ENCODE results near the gene ZMYND8.
A peak's percentile ranks its signal among the peaks of the same experiment; 100 is the strongest.
"Not testable (repeated sequence)": the region's sequence is repeated elsewhere in the genome, so short reads cannot be mapped to it uniquely, and the experiment has no call there.

Gene ZMYND8

GRCh38 chr20:47356526-47357295, at the start of gene ZMYND8:
Gene ZMYND8 (minus strand): TSS chr20:47356699. CDS start chr20:47356670, 29 bp downstream.
- DNase-seq (ENCODE audit: low read depth in 2 of 2, low spot score in 1 of 2) = peak; percentile 82 to 97

DNA sequence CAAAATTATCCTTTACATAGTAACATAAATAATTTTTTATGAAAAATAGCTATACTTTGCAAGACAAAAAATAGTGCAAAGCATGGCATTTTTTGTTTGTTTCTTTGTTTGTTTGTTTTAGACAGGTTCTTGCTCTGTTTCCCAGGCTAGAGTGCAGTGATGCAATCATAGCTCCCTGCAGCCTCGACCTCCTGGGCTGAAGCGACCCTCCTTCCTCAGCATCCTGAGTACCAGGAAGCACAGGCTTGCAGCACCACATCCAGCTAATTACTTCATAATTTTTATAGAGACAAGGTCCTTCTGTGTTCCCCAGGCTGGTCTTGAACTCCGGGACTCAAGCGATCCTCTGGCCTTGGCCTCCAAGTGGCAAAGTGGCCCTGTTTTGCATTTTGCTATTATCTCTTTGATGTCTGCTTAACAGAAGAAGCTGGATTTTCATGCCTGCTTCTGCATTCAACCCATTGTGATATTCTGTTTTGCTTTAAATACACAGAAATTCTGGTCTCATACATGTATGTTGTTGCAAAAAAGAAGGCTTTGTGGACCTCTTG, 49.4 kb upstream of the ZMYND8 start:
- no peak for DNase-seq (ENCODE audit: low read depth in 2 of 2, low spot score in 1 of 2)

GRCh38 chr20:47400685-47401084, 44.2 kb upstream of the ZMYND8 start:
- no peak for DNase-seq (ENCODE audit: low read depth in 2 of 2, low spot score in 1 of 2)

- no peak for DNase-seq (ENCODE audit: low read depth in 2 of 2, low spot score in 1 of 2)
Measured at GRCh38 chr20:47397652-47398301, 41.3 kb upstream of the ZMYND8 start.

DNA sequence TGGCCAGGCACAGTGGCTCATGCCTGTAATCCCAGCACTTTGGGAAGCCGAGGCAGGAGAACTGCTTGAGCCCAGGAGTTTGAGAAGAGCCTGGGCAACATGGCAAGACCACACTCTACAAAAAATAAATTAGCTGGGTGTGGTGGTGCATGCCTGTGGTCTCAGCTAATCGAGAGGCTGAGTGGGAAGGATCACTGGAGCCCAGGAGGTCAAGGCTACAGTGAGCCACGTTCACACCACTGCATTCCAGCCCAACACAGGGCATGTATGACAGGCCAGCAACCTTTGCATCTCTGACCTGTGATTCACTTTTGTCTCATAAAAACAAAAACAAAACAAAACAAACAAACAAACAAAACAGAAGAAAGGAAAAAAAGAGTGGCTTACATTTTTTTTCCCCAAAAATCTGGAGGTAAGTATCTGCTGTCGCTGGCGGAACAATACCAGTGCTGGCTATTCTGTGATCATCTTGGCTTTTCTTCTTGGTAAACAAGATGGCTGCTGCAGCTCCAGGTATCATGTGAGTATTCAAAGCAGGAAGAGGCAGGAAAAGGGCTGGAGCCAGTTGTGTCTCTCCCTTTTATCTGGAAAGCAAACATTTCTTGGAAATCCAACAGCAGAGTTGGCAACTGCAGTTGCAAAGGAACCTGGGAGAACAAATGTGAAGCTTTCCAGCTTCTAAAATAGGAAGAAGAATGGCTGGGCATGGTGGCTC, 40.4 kb upstream of the ZMYND8 start:
- no peak for DNase-seq (ENCODE audit: low read depth in 2 of 2, low spot score in 1 of 2)

DNA sequence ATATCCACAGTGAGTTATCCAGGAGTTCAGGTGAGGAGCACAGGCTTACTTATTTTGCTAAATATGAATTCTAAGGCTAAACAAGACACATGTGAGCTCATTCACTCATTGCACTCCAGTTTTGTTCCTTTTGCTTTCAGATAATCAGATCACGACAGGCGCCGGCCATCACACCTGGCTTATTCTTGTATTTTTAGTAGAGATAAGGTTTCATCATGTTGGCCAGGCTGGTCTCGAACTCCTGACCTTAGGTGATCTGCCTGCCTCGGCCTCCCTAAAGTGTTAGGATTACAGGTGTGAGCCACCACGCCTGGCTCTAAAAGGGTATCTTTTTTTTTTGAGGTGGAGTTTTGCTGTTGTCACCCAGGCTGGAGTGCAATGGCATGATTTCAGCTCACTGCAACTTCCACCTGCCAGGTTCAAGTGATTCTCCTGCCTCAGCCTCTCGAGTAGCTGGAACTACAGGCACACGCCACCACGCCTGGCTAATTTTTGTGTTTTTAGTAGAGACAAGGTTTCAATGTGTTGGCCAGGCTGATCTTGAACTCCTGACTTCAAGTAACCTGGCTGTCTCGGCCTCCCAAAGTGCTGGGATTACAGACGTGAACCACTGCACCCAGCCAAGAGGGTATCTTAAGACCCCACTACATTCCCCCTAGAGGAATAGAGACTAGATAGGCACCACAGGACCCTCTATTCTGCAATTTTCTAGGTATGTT, 37.5 kb upstream of the ZMYND8 start:
- not testable (repeated sequence) for DNase-seq (ENCODE audit: low read depth in 2 of 2, low spot score in 1 of 2)

DNA sequence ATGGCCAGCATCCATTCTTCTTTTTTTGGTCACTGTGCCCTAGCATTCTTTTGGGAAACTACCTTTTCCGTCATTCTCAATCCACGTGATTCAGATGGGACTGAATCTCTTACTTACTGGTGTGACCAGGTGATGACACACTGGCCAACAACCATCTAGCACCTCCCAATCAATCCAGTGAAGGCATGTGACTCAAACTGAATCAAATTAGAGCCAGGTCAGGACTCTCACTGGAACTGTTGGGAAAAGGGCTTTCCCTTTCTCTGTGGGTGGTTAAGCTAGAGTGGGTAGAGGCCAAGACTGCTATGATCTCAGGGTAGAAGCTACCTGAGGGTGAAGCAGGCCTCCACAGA, 36.2 kb upstream of the ZMYND8 start:
- no peak for DNase-seq (ENCODE audit: low read depth in 2 of 2, low spot score in 1 of 2)

GRCh38 chr20:47392015-47392720, 35.7 kb upstream of the ZMYND8 start:
- no peak for DNase-seq (ENCODE audit: low read depth in 2 of 2, low spot score in 1 of 2)

DNA sequence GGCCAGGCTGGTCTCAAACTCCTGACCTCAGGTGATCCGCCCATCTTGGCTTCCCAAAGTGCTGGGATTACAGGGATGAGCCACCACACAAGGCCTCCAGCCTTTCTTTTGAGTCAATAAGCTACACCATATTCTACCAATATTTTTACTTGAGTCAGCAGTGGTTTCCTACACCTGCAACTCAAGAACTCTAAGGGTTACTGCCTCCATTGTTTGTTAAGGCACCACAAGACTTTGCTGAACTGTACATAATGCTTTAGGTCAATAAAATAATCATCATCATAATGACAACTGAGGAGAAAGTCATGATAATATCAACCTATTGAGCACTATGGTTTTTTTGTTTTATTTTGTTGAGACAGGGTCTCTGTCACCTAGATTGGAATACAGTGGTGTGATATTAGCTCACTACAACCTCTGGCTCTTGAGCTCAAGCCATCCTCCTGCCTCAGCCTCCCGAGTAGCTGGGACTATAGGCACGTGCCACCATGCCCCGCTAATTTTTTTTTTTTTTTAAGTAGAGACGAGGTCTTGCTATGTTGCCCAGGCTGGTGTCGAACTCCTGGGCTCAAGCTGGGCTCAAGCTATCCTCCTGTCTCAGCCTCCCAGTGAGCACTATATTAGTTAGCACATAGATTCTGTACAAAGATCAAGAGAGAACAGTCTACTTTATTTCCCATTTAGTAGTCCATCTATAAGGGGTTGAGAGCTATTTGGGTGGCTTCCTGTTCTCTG, 34.9 kb upstream of the ZMYND8 start:
- no peak for DNase-seq (ENCODE audit: low read depth in 2 of 2, low spot score in 1 of 2)

- DNase-seq (ENCODE audit: low read depth in 2 of 2, low spot score in 1 of 2) = no peak
Measured at GRCh38 chr20:47389867-47390347, 33.4 kb upstream of the ZMYND8 start.

DNA sequence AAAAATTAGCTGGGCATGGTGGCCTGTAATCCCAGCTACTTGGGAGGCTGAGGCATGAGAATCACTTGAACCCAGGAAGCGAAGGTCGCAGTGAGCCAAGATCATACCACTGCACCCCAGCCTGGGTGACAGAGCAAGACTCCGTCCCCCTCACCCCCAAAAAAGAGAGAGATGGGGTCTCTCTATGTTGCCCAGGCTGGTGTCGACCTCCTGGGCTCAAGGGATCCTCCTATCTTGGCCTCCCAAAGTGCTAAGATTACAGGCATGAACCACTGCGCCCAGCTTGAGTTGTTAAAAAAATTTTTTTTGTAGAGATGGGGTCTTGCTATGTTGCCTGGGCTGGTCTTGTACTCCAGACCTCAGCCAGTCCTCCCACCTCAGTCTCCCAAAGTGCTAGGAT, 29.5 kb upstream of the ZMYND8 start:
- not testable (repeated sequence) for DNase-seq (ENCODE audit: low read depth in 2 of 2, low spot score in 1 of 2)

DNA sequence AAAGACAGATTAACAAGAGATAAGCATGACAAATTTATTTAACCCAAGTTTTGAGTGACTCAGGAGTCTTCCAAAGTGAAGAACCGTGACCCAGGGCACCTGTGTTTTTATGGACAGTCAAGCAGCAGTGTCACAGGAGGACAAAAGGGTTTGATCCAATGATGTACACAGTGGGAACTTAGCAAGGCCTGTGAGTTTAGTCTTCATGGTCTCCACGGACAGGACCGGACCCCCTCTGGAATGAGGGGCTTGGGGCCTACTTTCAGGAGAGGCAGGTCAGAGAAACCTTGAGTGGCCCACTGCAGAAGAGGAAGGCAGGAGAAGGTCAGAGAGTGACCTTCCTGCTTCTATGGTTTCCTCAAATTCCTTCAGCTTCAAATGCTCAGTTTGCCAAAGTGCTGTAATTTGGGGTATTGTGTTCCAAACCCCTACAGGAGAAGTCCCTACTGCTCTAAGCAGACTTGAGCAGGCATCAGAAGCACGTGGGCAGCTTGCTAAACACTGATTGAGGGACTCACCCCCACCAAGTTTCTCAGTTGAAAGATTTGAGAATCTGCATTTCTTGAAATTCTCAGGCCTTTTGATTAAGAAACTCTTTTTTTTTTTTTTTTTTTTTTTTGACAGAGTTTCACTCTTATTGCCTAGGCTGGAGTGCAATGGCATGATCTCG, 26.4 kb upstream of the ZMYND8 start:
- no peak for DNase-seq (ENCODE audit: low read depth in 2 of 2, low spot score in 1 of 2)

DNA sequence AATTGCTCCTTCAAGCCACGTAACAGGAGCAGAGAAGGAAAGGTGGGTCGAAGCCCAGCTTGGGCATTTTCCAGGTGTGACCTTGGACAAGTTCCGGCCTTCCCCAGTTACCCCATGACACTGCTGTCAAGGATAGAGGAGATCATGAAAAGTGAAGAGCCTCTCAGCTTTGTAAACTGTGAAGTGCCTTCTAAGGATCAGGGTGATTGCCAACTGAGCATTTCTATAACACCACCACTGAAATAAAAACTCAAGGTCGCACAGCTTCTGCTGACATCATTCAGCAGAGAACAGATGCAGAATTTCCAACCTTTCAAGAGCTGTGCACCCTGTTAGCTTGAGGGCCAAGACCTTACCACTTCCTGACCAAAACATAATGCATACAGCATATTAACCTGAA, 24.0 kb upstream of the ZMYND8 start:
- DNase-seq (ENCODE audit: low read depth in 2 of 2, low spot score in 1 of 2) = no peak

DNA sequence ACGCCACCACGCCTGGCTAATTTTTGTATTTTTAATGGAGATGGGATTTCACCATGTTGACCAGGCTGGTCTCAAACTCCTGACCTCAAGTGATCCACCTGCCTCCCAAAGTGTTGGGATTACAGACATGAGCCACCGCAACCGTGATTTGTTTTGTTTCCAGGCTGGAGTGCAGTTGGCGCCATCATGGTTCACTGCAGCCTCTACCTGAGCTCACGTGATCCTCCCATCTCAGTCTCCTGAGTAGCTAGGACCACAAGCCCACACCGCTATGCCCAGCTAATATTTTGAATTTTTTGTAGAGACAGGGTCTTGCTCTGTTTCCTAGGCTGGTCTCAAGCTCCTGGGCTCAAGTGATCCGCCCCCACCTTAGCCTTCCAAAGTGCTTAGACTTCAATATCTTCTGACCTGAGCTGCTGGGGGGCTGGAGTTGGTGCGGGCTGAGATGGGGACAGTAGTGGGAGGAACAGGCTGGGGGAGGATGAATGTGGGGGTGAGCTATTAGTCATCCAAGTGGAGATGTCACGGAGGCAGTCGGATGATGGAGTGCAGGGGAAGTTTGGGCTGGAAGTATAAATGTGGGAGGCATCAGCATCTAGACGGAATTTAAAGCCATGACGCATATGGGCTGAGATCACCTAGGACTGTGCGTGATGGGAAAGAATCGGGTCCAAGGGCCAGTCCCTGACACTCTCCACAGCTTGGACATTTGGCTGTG, 23.1 kb upstream of the ZMYND8 start:
- DNase-seq (ENCODE audit: low read depth in 2 of 2, low spot score in 1 of 2) = no peak

DNA sequence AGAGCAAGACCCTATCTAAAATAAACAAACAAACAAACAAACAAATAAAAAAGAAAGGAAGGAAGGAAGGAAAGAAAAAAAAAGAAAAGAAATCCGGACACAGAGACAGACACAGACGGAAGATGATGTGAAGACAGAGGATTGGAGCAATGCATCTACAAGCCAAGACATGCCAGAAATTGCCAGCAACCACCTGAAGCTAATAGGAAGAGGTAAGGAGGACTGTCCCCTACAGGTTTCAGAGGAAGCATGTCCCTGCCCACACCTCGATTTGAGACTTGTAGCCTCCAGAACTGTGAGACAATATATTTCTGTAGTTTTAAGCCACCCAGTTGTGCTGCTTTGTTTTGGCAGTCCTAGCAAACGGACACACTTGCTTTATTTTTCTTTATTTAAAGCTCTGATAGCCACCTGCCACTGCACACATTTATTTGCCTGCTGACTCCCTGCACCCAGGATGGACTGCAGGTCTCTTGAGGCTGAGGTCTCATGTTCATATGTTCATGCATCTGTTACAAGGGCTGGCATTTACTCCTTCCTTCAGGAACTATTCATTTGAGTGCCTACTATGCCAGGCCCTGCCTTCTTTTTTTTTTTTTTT, 20.7 kb upstream of the ZMYND8 start:
- DNase-seq (ENCODE audit: low read depth in 2 of 2, low spot score in 1 of 2) = no peak

GRCh38 chr20:47376096-47376643, 19.7 kb upstream of the ZMYND8 start:
- not testable (repeated sequence) for DNase-seq (ENCODE audit: low read depth in 2 of 2, low spot score in 1 of 2)

DNA sequence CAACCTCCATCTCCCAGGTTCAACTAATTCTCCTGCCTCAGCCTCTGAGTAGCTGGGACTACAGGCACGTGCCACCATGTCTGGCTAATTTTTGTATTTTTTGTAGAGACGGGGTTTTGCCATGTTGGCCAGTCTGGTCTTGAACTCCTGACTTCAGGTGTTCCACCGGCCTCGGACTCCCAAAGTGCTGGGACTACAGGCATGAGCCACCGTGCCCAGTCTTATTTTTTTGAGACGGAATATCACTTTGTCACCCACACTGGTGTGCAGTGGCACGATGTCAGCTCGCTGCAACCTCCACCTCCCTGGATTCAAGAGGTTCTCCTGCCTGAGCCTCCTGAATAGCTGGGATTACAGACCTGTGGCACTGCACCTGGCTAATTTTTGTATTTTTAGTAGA, 17.6 kb upstream of the ZMYND8 start:
- DNase-seq (ENCODE audit: low read depth in 2 of 2, low spot score in 1 of 2) = not testable (repeated sequence)

DNA sequence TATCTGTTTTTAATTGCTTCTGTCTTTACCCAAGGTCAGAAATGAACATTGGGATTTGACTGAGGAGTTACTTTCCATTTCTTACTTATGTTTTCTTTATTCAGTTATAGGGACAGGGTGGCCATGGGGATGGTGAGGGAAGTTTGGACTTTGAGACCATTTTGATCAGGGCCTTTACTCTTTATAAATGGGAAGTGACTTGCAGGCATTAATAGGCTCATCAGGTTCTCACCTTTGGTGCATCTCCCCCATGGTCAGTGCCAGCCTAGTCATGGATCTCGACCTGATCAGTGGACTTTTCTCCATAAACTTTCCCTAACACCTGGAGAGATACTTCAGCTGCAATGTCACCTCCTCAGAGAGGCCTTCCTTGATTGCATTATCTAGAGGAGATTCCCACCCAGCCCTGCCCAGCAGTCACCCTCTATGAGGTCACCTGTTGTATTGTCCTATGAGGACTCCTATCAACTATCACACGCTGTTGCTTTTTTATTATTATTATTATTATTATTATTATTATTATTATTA, 16.8 kb upstream of the ZMYND8 start:
- DNase-seq (ENCODE audit: low read depth in 2 of 2, low spot score in 1 of 2) = no peak

All from stimulated activated CD8-positive, alpha-beta memory T cell treated with anti-CD3 and anti-CD28 coated beads, Interleukin-4, amount 100 ng/mL, for 4 hours (primary cell).